GM12892 (cell line): ENCODE data around the gene NUBP2.
A peak's percentile ranks its signal among the peaks of the same experiment; 100 is the strongest.

Source experiments
- DNase-seq: peaks from one replicate; pipeline ENCODE4 v3.0.0; 2011; ENCODE audit not compliant: insufficient read length
- FAIRE-seq: peaks from 2 replicates; lab custom pipeline; 2011; peaks lifted over from hg19 to GRCh38; lab: Jason Lieb, UNC
- POLR2A ChIP-seq: IDR thresholded peaks from 2 replicates; pipeline ENCODE4 v1.6.1; 2011; ENCODE audit warnings: low read depth, low read length, control low read depth
- POLR2AphosphoS5 ChIP-seq: IDR thresholded peaks from 2 replicates; pipeline ENCODE4 v1.6.1; 2011; ENCODE audit warnings: low read depth, low read length, control low read depth
- TAF1 ChIP-seq: IDR thresholded peaks from 2 replicates; pipeline ENCODE4 v1.6.1; 2011; ENCODE audit warnings: low read depth, mild to moderate bottlenecking, control low read depth, low read length, borderline replicate concordance

The NUBP2 gene

DNA sequence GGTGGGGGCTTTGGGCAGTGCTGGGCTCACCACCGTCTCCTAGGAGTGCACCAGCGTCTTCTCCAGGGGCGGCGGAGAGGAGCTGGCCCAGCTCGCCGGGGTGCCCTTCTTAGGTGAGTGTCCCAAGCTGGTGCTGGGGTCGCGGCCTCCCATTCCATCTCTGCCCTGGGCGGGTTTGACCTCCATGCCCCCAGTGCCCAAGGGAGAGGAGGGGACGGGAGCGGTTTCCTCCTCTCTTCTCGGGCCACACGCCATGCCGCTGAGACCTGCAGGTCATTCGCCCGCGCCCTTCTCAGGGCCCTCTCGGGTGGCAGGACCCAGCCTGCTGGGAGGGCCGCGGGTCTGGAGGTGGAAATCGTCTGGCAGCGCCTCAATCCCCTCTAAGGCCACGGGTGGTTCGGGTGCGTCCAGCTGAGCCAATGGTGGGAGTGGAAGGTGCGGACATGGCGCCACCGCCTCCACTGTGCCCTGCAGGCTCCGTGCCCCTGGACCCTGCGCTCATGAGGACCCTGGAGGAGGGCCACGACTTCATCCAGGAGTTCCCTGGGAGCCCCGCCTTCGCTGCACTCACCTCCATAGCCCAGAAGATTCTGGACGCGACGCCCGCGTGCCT is 5.4 kb downstream of the NUBP2 start:
- TF ChIP-seq POLR2AphosphoS5 (no peak), POLR2A (no peak), TAF1 (no peak)
- no peak for FAIRE-seq
- DNase-seq, result no peak

DNA sequence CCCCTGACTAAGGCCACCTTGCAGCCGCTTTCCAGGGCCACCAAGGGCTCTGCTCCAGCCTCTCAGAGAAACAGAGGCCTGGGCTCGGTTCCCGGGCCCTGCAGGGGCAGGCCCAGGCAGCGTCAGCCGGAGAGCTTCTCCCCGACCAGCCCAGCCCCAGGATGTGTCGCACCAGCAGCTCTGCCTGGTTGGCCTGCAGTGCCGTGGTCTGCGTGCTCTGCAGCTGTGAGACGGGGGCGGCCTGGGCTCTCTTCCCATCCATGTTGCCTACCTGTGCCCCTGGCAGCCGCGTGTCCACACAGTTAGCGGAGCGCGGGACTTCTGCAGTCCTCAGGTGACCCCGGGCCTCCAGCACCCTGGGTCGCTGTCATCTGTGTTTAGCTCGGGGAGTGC is 5.9 kb downstream of the NUBP2 start:
- TF ChIP-seq POLR2AphosphoS5 (no peak), POLR2A (no peak), TAF1 (no peak)
- DNase-seq, result no peak
- no peak for FAIRE-seq

DNA sequence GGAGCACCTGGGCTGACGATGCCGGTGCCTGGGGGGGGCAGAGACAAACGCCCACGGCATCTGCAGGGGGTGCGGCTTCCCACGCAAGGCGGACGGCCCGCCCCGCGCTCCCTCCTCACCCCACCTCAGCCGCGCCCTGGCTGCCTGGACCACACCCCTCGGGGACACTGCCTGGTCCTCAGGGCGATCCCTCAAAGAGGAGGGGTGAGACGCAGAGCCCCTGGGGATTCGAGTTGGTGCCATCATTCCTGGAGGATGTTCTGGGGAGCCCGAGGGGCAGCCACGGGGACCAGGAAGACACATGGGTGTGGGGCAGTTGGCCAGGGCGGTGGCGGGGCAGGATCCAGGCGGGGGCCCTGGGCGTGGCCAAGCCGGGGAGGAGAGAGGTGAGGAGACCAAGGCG is 6.9 kb downstream of the NUBP2 start:
- FAIRE-seq, result no peak
- TF ChIP-seq TAF1 (no peak), POLR2AphosphoS5 (no peak), POLR2A (no peak; the same call in 1 of the 2 replicates)

DNA sequence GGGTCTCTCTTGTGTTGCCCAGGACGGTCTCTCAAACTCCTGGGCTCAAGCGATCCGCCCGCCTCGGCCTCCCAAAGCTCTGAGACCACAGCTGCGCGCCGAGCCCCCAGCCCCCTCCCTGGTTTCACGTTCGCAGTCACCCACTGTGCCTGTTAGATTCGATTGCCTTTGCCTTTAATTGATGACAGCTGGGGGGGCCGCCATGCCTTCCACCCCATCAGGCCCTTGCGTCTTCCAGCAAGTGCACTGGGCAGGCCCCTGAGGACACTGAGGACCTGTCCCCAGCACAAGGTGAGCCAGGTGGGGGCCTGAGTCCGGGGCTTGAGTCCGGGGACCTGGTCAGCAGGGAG is 7.5 kb downstream of the NUBP2 start:
- TF ChIP-seq TAF1, result no peak
- TF ChIP-seq POLR2AphosphoS5, result no peak
- no peak for TF ChIP-seq POLR2A
- FAIRE-seq, result no peak

More for the DNA sequence above, 6.9 kb downstream of the NUBP2 start:
- no peak for DNase-seq

GRCh38 chr16:1790611-1791255 is 8.0 kb downstream of the NUBP2 start:
- FAIRE-seq, result no peak
- DNase-seq, result peak; percentile 12
- TF ChIP-seq POLR2A, result no peak
- no peak for TF ChIP-seq TAF1
- TF ChIP-seq POLR2AphosphoS5, result no peak

More for the DNA sequence above, 7.5 kb downstream of the NUBP2 start:
- DNase-seq, result peak; percentile 13

DNA sequence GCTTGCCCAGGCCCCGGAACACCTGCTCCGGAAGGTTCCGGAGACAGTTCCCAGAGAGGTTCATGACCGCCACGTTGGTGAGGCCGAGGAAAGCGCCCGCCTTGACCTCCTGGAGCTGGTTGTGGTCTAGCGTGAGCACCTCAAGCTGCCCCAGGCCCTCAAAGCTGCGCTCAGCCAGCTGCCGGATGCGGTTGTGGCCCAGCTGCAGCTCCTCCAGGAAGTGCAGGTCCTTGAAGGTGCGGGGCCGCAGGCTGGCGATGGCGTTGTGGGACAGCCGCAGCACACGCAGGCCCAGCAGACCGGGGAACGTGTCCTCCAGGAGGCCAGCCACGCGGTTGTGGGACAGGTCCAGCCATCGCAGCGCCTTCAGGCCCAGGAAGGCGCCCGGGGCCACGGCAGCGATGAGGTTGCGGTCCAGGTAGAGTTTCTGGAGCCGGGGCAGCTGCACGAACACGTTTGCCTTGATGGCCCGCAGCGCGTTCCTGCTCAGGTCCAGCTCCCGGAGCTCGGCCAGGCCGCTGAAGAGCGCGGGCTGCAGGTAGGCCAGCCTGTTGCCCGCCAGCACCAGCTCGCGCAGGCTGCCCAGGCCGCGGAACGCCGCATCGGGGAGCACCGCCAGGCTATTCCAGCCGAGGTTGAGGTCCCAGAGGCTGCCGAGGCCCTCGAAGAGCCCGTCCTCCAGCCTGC is 8.6 kb downstream of the NUBP2 start:
- no peak for FAIRE-seq
- TF ChIP-seq POLR2AphosphoS5 (no peak), TAF1 (no peak), POLR2A (no peak)
- DNase-seq, result peak; percentile 29

DNA sequence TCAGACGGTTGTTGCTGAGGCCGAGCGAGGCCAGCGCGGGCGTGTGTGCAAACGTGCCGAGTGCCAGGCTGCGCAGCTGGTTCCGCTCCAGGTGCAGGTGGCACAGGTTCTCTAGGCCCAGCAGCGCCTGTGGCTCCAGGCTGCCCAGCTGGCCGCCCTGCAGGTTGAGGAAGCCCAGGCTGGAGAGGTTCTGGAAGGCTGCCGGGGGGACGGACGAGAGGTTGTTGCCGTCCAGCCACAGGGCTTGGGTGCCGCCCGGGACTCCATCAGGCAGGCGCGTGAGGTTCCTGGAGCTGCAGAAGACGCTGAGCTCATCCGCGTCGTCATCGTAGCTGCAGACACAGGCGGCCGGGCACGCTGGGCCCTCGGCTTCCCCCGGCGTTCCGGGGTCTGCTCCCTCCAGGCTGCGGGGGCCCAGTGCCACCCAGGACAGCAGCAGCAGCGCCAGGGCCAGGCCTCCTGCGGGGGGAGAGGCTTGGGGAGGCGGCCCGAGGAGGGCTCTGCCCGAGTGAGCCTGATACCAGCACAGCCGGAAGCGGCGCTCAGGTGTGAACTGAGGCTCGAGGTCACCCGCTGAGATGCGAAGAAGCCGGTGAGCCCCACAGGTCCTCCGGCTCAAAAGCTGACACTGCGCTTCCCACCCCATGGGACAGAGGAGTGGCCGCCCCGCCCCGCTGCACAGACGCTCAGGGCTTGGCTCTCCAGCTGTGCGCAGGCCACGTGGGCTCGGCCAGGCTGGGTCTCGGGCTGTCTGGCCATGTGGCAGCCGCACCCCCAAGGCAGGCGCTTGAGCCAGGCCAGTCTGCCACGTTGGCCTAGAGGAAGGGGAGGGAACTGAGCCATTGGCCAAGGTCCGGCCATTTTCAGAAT is 9.4 kb downstream of the NUBP2 start:
- DNase-seq (peak; percentile 19), FAIRE-seq (no peak)
- TF ChIP-seq TAF1, result no peak
- no peak for TF ChIP-seq POLR2A
- TF ChIP-seq POLR2AphosphoS5, result no peak

DNA sequence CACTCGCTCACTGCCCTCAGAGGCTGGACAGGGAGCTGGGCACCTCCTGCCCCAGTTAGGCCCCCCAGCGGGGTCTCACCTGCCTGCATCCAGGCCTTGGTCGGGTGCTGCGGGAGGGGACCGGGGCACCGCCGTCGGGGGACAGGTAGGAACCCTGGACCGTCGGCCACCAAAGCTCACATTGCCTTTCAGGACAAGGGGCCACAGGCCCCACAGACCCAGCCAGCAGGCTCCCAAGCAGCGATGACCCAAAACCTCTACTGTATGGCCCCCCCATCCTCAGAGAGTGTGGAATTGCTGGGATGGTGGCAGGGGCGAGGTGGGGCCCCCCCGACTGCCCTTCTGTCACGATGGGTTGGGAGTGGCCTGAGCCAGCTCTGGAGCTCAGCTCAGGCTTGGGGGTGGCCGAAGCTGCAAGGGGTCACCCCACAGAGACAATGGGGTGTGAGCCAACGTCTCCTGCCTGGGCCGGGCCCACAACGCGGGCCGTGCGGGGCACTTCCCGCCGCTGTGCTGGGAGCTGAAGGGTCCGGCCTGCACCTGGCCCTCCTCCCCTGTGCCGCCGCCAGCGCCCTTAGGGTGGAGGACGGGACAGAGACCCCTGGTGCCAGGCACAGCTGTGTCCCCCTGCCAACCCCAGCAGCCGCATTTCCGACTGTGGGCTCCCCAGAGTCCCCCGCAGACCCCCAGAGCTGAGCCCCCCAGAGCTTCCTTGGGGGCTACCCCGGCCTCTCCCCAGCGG is 10.2 kb downstream of the NUBP2 start:
- DNase-seq (no peak), FAIRE-seq (no peak)
- TF ChIP-seq POLR2A (no peak), POLR2AphosphoS5 (no peak), TAF1 (no peak)

GRCh38 chr16:1793578-1794220 is 10.9 kb downstream of the NUBP2 start, which contains the start of gene IGFALS:
TSS of gene IGFALS (minus strand) at chr16:1793705. CDS start at chr16:1793652, 53 bp downstream.
- no peak for FAIRE-seq

DNA sequence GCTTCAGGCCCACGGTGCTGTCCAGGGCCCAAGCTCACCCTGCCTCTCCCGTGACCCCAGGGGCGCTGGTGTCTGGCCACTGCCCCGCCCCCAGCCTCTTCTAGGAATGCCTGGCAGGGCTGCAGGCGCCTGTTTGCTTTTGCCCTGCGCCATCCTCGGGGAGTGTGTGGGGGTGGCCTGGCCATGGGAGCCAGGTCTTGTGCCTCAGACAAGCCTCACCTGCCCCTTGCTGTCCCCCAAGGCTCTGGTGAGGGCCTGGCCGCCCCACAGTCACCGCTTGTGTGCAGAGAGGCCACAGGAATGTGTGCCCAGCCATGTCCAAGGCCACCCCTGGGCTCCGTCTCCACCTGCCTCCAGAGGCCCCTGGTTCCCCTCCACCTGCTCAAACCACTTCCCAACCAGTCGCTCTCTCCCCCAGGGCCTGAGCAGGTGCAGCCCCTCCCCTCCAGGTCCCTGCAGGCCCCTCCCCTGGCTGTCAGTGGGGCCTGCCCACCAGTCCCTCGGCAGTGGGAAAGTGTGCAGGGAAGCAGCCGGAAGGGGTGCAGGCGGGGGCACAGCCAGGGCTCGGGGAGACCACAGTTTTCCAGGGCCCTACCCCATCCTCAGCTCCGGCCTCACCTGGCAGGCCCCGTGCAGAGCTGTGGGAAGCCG is 11.6 kb downstream of the NUBP2 start:
- DNase-seq (peak; percentile 19), FAIRE-seq (no peak)
- no peak for TF ChIP-seq POLR2A
- TF ChIP-seq POLR2AphosphoS5, result no peak
- TF ChIP-seq TAF1, result no peak

More at GRCh38 chr16:1793578-1794220, 10.9 kb downstream of the NUBP2 start, which contains the start of gene IGFALS:
- TF ChIP-seq TAF1 (no peak), POLR2A (no peak), POLR2AphosphoS5 (no peak)
- DNase-seq, result peak; percentile 21
